ENCODE measurements around the gene RRP1B.
"Not testable (repeated sequence)": the region's sequence is repeated elsewhere in the genome, so short reads cannot be mapped to it uniquely, and the experiment has no call there.

RRP1B gene

GRCh38 chr21:43679951-43680350 is 20.6 kb downstream of the RRP1B start:
- no peak for DNase-seq

GRCh38 chr21:43680421-43680820 is 21.1 kb downstream of the RRP1B start:
- not testable (repeated sequence) for DNase-seq

- no peak for DNase-seq
Measured at GRCh38 chr21:43681650-43682049, 22.3 kb downstream of the RRP1B start.

GRCh38 chr21:43684424-43684823 is 25.1 kb downstream of the RRP1B start:
- no peak for DNase-seq

GRCh38 chr21:43686811-43687565 is 27.6 kb downstream of the RRP1B start:
- DNase-seq, result no peak

GRCh38 chr21:43687566-43688399 is 28.4 kb downstream of the RRP1B start:
- DNase-seq, result peak in 1 of 2 donors; percentile 7

GRCh38 chr21:43688906-43689305 is 29.5 kb downstream of the RRP1B start:
- no peak for DNase-seq

GRCh38 chr21:43689556-43690337 is 30.4 kb downstream of the RRP1B start:
- no peak for DNase-seq

- no peak for DNase-seq
Measured at GRCh38 chr21:43690346-43690745, 31.0 kb downstream of the RRP1B start.

GRCh38 chr21:43691086-43691795 is 31.9 kb downstream of the RRP1B start:
- DNase-seq, result no peak

- no peak for DNase-seq
Measured at GRCh38 chr21:43691801-43692200, 32.4 kb downstream of the RRP1B start.

GRCh38 chr21:43692949-43693348 is 33.6 kb downstream of the RRP1B start:
- no peak for DNase-seq

GRCh38 chr21:43693981-43694380 is 34.6 kb downstream of the RRP1B start:
- DNase-seq, result no peak

GRCh38 chr21:43694437-43695079 is 35.2 kb downstream of the RRP1B start:
- DNase-seq, result no peak

- no peak for DNase-seq
Measured at GRCh38 chr21:43696214-43696613, 36.9 kb downstream of the RRP1B start.

- no peak for DNase-seq
Measured at GRCh38 chr21:43697758-43698643, 38.6 kb downstream of the RRP1B start.

GRCh38 chr21:43699492-43699777 is 40.1 kb downstream of the RRP1B start:
- not testable (repeated sequence) for DNase-seq

- no peak for DNase-seq
Measured at GRCh38 chr21:43699933-43700599, 40.7 kb downstream of the RRP1B start.

- no peak for DNase-seq
Measured at GRCh38 chr21:43701936-43702784, 42.8 kb downstream of the RRP1B start.

- no peak for DNase-seq
Measured at GRCh38 chr21:43702785-43703034, 43.4 kb downstream of the RRP1B start.
